ENCODE measurements around the gene CCBE1. TPM values are rescaled to one million over a fixed set of nuclear protein-coding genes. Genes with fewer than 3 reads are reported as not detected.

Gene CCBE1
- polyA plus RNA-seq, 1 donor from 2014 or later, result 0.19 TPM

DNA sequence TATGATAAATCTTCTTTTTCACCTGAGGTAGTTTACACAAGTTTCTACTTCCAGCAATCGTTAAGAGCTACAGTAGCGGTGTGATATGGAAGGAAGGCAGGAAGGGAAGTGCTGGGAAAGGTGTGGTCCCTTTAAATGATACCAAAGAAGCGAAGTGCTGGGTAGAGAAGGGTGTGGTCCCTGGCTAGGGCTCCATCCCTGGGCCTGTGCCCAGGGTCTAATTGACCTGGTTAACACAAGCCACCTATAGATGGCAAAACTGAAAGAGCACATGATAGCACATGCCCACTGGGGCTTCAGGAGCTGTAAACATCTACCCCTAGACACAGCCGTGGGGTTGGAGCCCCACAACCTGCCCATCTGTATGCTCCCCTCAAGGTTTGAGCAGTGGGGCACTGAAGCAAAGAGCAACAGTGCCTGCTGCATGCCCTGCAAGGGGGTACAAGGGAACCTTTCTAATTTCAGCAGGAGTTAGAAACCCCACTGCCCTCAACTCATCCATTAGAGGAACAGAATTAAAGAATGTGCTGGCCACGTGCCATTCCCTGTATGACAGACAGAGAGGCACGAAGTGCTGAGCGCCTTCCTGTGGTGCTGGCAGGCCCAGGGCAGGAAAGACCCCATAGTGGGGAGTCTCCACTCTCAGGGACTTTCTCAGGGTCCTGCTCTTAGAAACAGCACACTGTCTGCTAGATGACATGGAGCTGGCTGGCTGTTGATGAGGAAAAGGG, 185.0 kb downstream of the CCBE1 start:
- no peaks in the 10 kb centered on the region for H3K9me3 ChIP-seq (ENCODE audit: low read length)
- no peak overlapping the region for H3K4me3 ChIP-seq (ENCODE audit: low read length)
- TF ChIP-seq SMC3 (conservative IDR thresholded peaks at IDR 0.05; ENCODE audit: poor library complexity) (no peak), MXI1 (conservative IDR thresholded peaks at IDR 0.05; ENCODE audit: poor library complexity, severe bottlenecking) (no peak), RAD21 (conservative IDR thresholded peaks at IDR 0.05) (no peak), EP300 (conservative IDR thresholded peaks at IDR 0.05; ENCODE audit: poor library complexity, severe bottlenecking) (no peak), POLR2AphosphoS5 (IDR thresholded peaks at IDR 0.05) (no peak), TAF1 (IDR thresholded peaks at IDR 0.05; ENCODE audit: low read depth) (no peak), EZH2 (IDR thresholded peaks at IDR 0.05; ENCODE audit: borderline replicate concordance, insufficient read depth, low read length, poor library complexity, severe bottlenecking) (no peak)
- TF ChIP-seq, protein P1, sequence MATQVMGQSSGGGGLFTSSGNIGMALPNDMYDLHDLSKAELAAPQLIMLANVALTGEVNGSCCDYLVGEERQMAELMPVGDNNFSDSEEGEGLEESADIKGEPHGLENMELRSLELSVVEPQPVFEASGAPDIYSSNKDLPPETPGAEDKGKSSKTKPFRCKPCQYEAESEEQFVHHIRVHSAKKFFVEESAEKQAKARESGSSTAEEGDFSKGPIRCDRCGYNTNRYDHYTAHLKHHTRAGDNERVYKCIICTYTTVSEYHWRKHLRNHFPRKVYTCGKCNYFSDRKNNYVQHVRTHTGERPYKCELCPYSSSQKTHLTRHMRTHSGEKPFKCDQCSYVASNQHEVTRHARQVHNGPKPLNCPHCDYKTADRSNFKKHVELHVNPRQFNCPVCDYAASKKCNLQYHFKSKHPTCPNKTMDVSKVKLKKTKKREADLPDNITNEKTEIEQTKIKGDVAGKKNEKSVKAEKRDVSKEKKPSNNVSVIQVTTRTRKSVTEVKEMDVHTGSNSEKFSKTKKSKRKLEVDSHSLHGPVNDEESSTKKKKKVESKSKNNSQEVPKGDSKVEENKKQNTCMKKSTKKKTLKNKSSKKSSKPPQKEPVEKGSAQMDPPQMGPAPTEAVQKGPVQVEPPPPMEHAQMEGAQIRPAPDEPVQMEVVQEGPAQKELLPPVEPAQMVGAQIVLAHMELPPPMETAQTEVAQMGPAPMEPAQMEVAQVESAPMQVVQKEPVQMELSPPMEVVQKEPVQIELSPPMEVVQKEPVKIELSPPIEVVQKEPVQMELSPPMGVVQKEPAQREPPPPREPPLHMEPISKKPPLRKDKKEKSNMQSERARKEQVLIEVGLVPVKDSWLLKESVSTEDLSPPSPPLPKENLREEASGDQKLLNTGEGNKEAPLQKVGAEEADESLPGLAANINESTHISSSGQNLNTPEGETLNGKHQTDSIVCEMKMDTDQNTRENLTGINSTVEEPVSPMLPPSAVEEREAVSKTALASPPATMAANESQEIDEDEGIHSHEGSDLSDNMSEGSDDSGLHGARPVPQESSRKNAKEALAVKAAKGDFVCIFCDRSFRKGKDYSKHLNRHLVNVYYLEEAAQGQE (IDR thresholded peaks at IDR 0.05; ENCODE audit: borderline replicate concordance), result no peak
- TF ChIP-seq, protein P2, sequence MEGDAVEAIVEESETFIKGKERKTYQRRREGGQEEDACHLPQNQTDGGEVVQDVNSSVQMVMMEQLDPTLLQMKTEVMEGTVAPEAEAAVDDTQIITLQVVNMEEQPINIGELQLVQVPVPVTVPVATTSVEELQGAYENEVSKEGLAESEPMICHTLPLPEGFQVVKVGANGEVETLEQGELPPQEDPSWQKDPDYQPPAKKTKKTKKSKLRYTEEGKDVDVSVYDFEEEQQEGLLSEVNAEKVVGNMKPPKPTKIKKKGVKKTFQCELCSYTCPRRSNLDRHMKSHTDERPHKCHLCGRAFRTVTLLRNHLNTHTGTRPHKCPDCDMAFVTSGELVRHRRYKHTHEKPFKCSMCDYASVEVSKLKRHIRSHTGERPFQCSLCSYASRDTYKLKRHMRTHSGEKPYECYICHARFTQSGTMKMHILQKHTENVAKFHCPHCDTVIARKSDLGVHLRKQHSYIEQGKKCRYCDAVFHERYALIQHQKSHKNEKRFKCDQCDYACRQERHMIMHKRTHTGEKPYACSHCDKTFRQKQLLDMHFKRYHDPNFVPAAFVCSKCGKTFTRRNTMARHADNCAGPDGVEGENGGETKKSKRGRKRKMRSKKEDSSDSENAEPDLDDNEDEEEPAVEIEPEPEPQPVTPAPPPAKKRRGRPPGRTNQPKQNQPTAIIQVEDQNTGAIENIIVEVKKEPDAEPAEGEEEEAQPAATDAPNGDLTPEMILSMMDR (IDR thresholded peaks at IDR 0.05; ENCODE audit: poor library complexity, severe bottlenecking), result no peak
- H3K79me2 ChIP-seq (replicated peaks; ENCODE audit: insufficient read depth, low read length), result no peaks in the 10 kb centered on the region
- H2AFZ ChIP-seq (ENCODE audit: low read depth, low read length), result no peak overlapping the region
- no peak overlapping the region for H3K9ac ChIP-seq (ENCODE audit: low read length)
- no peaks in the 10 kb centered on the region for H3K27me3 ChIP-seq (ENCODE audit: insufficient read depth, low read depth, low read length)
- H4K20me1 ChIP-seq (ENCODE audit: insufficient read depth), result no peaks in the 10 kb centered on the region
- no peaks in the 10 kb centered on the region for H3K36me3 ChIP-seq (ENCODE audit: insufficient read depth, low read length)
- no peak overlapping the region for H3K4me2 ChIP-seq (ENCODE audit: low read length)
- no peaks in the 10 kb centered on the region for H3F3A ChIP-seq (ENCODE audit: insufficient read depth, low read length, poor library complexity, severe bottlenecking)
- H3K9me2 ChIP-seq (ENCODE audit: insufficient read depth, low read length), result no peaks in the 10 kb centered on the region
- H3K27ac ChIP-seq (ENCODE audit: low read length), result no peak overlapping the region

DNA sequence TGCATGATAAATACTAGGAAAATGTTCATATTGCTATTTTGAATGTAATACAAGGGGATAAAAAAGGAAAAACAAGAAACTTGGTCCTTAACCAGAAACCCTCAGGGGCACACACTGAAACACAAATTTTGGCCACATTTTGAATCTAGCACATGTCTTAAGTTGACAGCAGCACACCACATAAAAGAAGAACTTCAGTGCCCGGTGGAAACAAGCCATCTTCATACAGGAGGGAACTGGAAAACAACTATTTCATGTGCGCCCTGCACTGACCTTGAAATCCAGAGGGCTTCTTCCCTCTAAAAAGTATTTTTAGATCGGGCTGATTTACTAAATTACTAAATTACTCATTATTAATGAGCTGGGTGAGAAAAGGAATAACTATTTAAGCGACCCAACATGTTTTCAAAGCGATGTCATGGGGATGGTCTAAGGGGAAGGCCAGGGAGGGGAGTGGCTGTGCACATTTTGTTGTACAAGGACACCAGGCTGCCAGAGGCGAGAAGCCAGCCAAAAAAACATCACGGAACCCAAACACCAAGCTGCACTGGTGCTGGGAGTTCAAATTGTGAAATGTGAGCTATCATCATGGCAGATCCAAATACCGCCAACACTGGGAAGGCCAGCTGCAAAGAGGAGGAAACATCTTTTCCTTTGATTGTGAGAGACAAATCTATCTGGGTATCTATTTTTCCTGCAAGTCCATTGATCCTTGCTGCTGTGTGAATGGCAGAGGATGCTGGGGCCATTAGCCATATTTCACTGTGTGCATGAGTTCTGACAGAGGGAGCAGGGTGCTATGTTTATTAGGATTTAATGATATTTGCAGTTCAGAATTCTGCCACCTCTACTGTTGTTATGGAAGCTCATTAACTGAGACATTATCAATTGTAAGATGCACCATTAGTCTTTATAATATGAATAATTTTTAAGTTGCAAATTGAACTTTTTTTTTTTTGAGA, 187.5 kb downstream of the CCBE1 start:
- no peak overlapping the region for H2AFZ ChIP-seq (ENCODE audit: low read depth, low read length)
- no peaks in the 10 kb centered on the region for H3K36me3 ChIP-seq (ENCODE audit: insufficient read depth, low read length)
- no peak overlapping the region for H3K9ac ChIP-seq (ENCODE audit: low read length)
- no peaks in the 10 kb centered on the region for H3F3A ChIP-seq (ENCODE audit: insufficient read depth, low read length, poor library complexity, severe bottlenecking)
- H3K9me2 ChIP-seq (ENCODE audit: insufficient read depth, low read length), result no peaks in the 10 kb centered on the region
- H3K4me2 ChIP-seq (ENCODE audit: low read length), result no peak overlapping the region
- no peak overlapping the region for H3K4me3 ChIP-seq (ENCODE audit: low read length)
- no peaks in the 10 kb centered on the region for H3K9me3 ChIP-seq (ENCODE audit: low read length)
- TF ChIP-seq SMC3 (conservative IDR thresholded peaks at IDR 0.05; ENCODE audit: poor library complexity) (no peak), RAD21 (conservative IDR thresholded peaks at IDR 0.05) (no peak), EP300 (conservative IDR thresholded peaks at IDR 0.05; ENCODE audit: poor library complexity, severe bottlenecking) (no peak), MXI1 (conservative IDR thresholded peaks at IDR 0.05; ENCODE audit: poor library complexity, severe bottlenecking) (no peak), EZH2 (IDR thresholded peaks at IDR 0.05; ENCODE audit: borderline replicate concordance, insufficient read depth, low read length, poor library complexity, severe bottlenecking) (no peak), TAF1 (IDR thresholded peaks at IDR 0.05; ENCODE audit: low read depth) (no peak), POLR2AphosphoS5 (IDR thresholded peaks at IDR 0.05) (no peak)
- TF ChIP-seq, protein P2 (IDR thresholded peaks at IDR 0.05; ENCODE audit: poor library complexity, severe bottlenecking), result no peak
- TF ChIP-seq, protein P1 (IDR thresholded peaks at IDR 0.05; ENCODE audit: borderline replicate concordance), result no peak
- H3K79me2 ChIP-seq (replicated peaks; ENCODE audit: insufficient read depth, low read length), result no peaks in the 10 kb centered on the region
- H4K20me1 ChIP-seq (ENCODE audit: insufficient read depth), result no peaks in the 10 kb centered on the region
- no peaks in the 10 kb centered on the region for H3K27me3 ChIP-seq (ENCODE audit: insufficient read depth, low read depth, low read length)
- H3K27ac ChIP-seq (ENCODE audit: low read length), result no peak overlapping the region
